ENCODE data around the gene FAM168A.

DNA sequence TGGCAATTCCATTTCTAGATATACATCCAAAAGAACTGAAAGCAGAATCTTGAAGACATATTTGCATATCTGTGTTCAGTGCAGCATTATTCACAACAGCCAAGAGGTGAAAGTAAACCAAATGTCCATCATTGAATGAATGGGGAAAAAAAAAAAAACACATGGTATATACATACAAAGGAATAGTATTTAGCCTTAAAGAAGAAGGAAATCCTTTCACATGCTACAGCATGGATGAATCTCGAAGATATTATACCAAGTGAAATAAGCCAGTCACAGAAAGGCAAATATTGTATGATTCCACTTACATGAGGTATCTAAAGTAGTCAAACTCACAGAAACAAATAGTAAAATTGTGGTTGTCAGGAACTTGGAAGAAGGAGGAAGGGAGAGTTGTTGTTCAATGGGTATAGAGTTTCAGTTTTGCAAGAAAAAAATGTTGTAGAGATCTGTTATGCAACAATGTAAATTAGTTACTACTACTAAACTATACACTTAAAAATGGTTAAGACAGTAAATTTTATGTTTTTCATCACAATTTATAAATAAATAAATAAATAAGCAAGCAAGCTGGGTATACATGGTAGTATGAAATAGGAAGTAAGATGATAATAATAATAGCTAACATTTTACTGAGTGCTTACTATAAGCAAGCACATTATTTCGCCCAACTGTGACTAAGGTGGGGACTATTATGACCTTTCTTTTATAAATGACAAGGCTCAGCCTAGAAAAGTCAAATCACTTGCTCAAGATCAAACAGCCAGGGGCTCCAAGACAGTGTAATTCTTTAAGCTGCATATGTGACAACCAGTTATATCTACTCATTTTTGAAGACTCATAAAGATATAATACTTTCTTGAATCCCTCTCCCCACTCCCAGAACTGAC, 50.0 kb downstream of the FAM168A start:
- TF ChIP-seq POLR2AphosphoS5 (IDR thresholded peaks at IDR 0.05) = no peak
- no peak for TF ChIP-seq POLR2A (IDR thresholded peaks at IDR 0.05; ENCODE audit: low read depth)

All from esophagus muscularis mucosa (tissue), 2 donors.